Ishikawa (cell line): ENCODE measurements around the gene SYTL3.

Experiments used
- CEBPB ChIP-seq: IDR thresholded peaks from 2 replicates; pipeline ENCODE4 v1.6.1; 2012
- EP300 ChIP-seq: IDR thresholded peaks from 2 replicates; pipeline ENCODE4 v1.6.1; 2012; ENCODE audit warnings: borderline replicate concordance
- FOXM1 ChIP-seq: IDR thresholded peaks from 2 replicates; pipeline ENCODE4 v1.6.1; 2012; ENCODE audit warnings: low read depth, borderline replicate concordance
- TAF1 ChIP-seq: IDR thresholded peaks from 2 replicates; pipeline ENCODE4 v1.6.1; 2012; ENCODE audit warnings: low read depth, mild to moderate bottlenecking
- ZBTB7A ChIP-seq: IDR thresholded peaks from 2 replicates; pipeline ENCODE4 v1.6.1; 2012; ENCODE audit warnings: low read depth
- TF ChIP-seq, protein P1 (sequence below): IDR thresholded peaks from 2 replicates; pipeline ENCODE4 v1.6.1; 2012

DNA sequence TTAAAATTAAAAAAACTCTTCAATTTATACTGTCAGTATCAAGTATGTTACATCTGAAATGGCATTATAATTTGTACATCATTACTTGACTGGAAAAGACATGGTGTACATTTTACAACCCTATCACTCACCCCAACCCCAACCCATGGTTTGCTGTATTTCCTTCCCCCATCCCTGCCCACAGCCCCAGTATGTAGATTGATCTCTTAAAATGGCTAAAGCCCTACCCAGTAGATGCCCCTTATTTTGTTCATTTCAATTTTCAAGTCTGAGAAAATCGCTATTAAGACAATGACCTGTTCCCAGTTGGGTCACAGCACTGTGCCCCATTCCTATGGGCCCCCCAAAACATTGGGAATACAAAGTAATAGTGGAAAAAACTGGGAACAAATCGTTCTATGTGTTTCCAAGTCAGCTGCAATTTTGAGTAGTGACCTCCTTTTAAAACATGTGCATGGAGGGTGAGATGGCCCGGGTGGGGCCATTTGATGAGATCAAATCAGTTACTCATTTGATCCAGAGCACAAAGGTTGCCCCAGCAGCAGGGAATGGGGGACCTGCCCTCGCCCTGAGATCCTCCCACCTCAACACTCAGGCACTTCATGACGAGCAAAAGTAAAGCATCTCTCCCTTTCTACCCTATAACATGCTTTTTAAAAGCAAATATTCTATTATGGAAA is 156.0 kb downstream of the SYTL3 start:
- TF ChIP-seq, protein P1, sequence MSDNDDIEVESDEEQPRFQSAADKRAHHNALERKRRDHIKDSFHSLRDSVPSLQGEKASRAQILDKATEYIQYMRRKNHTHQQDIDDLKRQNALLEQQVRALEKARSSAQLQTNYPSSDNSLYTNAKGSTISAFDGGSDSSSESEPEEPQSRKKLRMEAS = no peak
- TF ChIP-seq TAF1 (no peak), EP300 (no peak), CEBPB (no peak), ZBTB7A (no peak), FOXM1 (no peak)
